NCI-H2227 (cell line): ENCODE results near the gene LINC01488.

Experiments used
- DNase-seq: peaks from one replicate; lab custom pipeline; 2025; ENCODE audit not compliant: unreplicated experiment; lab: John Stamatoyannopoulos, UW

LINC01488 gene

GRCh38 chr11:69489746-69490365 lies 8.4 kb downstream of the LINC01488 start:
- DNase-seq = no peak

GRCh38 chr11:69490516-69490915 lies 9.1 kb downstream of the LINC01488 start:
- no peak for DNase-seq

- no peak for DNase-seq
Observed at GRCh38 chr11:69491071-69492031, 9.9 kb downstream of the LINC01488 start.

GRCh38 chr11:69492201-69492991 lies 10.9 kb downstream of the LINC01488 start:
- DNase-seq = no peak

- no peak for DNase-seq
Observed at GRCh38 chr11:69493931-69494821, 12.7 kb downstream of the LINC01488 start.

- DNase-seq = no peak
Observed at GRCh38 chr11:69494851-69495250, 13.4 kb downstream of the LINC01488 start.

GRCh38 chr11:69495441-69496201 lies 14.2 kb downstream of the LINC01488 start:
- DNase-seq = no peak

- no peak for DNase-seq
Observed at GRCh38 chr11:69496202-69496557, 14.7 kb downstream of the LINC01488 start.

- no peak for DNase-seq
Observed at GRCh38 chr11:69496631-69497220, 15.3 kb downstream of the LINC01488 start.

- no peak for DNase-seq
Observed at GRCh38 chr11:69497221-69497787, 15.8 kb downstream of the LINC01488 start.

- DNase-seq = no peak
Observed at GRCh38 chr11:69498614-69499175, 17.2 kb downstream of the LINC01488 start.

- no peak for DNase-seq
Observed at GRCh38 chr11:69499186-69499917, 17.9 kb downstream of the LINC01488 start.

- no peak for DNase-seq
Observed at GRCh38 chr11:69499918-69500284, 18.4 kb downstream of the LINC01488 start.

- DNase-seq = no peak
Observed at GRCh38 chr11:69500285-69501120, 19.0 kb downstream of the LINC01488 start.

GRCh38 chr11:69501121-69501489 lies 19.6 kb downstream of the LINC01488 start:
- no peak for DNase-seq

GRCh38 chr11:69501891-69502860 lies 20.7 kb downstream of the LINC01488 start:
- DNase-seq = no peak
